Jurkat, Clone E6-1 (cell line): ENCODE measurements around the gene GATAD1.
"Not testable (repeated sequence)": the region's sequence is repeated elsewhere in the genome, so short reads cannot be mapped to it uniquely, and the experiment has no call there.

Experiments
- DNase-seq: peaks from one replicate; pipeline ENCODE4 v3.0.0-alpha.2; 2011; ENCODE audit warnings: low read depth, low spot score
- H3K4me3 ChIP-seq: 2 replicates; pipeline ENCODE4 v1.5.1; 2011; ENCODE audit warnings: mild to moderate bottlenecking, low read length, control low read depth, moderate library complexity

Gene GATAD1

GRCh38 chr7:92435542-92435941 is 11.7 kb upstream of the GATAD1 start:
- H3K4me3 ChIP-seq: no peak overlapping the region
- DNase-seq: no peak

GRCh38 chr7:92436612-92437445 is 10.5 kb upstream of the GATAD1 start:
- H3K4me3 ChIP-seq: no peak overlapping the region
- peak; percentile 26 for DNase-seq

GRCh38 chr7:92437956-92438491 is 9.3 kb upstream of the GATAD1 start:
- no peak overlapping the region for H3K4me3 ChIP-seq
- no peak for DNase-seq

- DNase-seq, H3K4me3 ChIP-seq: not testable (repeated sequence)
These were observed 4.6 kb upstream of the GATAD1 start for GRCh38 chr7:92442720-92443119.

- H3K4me3 ChIP-seq: peak overlapping the region; percentile 79
- peak; percentile 86 for DNase-seq
These were observed 375 bp upstream of the GATAD1 start for GRCh38 chr7:92446869-92447344.

- peak; percentile 60 for DNase-seq
- H3K4me3 ChIP-seq: peak overlapping the region; percentile 79
These were observed 994 bp downstream of the GATAD1 start for GRCh38 chr7:92448205-92448747.

- no peak overlapping the region for H3K4me3 ChIP-seq
These were observed 4.4 kb downstream of the GATAD1 start for GRCh38 chr7:92451645-92452044.

GRCh38 chr7:92456236-92456635 is 9.0 kb downstream of the GATAD1 start:
- no peak overlapping the region for H3K4me3 ChIP-seq

More at GRCh38 chr7:92451645-92452044, 4.4 kb downstream of the GATAD1 start:
- DNase-seq: no peak

GRCh38 chr7:92460109-92460508 is 12.8 kb downstream of the GATAD1 start:
- DNase-seq: no peak
- no peak overlapping the region for H3K4me3 ChIP-seq

More at GRCh38 chr7:92456236-92456635, 9.0 kb downstream of the GATAD1 start:
- no peak for DNase-seq

- H3K4me3 ChIP-seq: no peak overlapping the region
- DNase-seq: no peak
These were observed 13.2 kb downstream of the GATAD1 start for GRCh38 chr7:92460510-92460909.

GRCh38 chr7:92461027-92462003 is 14.0 kb downstream of the GATAD1 start:
- DNase-seq: peak; percentile 21
- H3K4me3 ChIP-seq: no peak overlapping the region

GRCh38 chr7:92462560-92462959 is 15.3 kb downstream of the GATAD1 start:
- no peak for DNase-seq
- no peak overlapping the region for H3K4me3 ChIP-seq

- no peak for DNase-seq
- no peak overlapping the region for H3K4me3 ChIP-seq
These were observed 17.2 kb downstream of the GATAD1 start for GRCh38 chr7:92464515-92464914.

GRCh38 chr7:92466682-92467081 is 19.4 kb downstream of the GATAD1 start:
- no peak for DNase-seq

GRCh38 chr7:92468589-92468988 is 21.3 kb downstream of the GATAD1 start:
- DNase-seq, H3K4me3 ChIP-seq: not testable (repeated sequence)

More at GRCh38 chr7:92466682-92467081, 19.4 kb downstream of the GATAD1 start:
- no peak overlapping the region for H3K4me3 ChIP-seq

GRCh38 chr7:92473989-92474388 is 26.7 kb downstream of the GATAD1 start:
- DNase-seq, H3K4me3 ChIP-seq: not testable (repeated sequence)

GRCh38 chr7:92475261-92475770 is 28.0 kb downstream of the GATAD1 start:
- not testable (repeated sequence) for DNase-seq, H3K4me3 ChIP-seq

GRCh38 chr7:92475851-92476590 is 28.7 kb downstream of the GATAD1 start:
- H3K4me3 ChIP-seq, DNase-seq: not testable (repeated sequence)
